Astrocyte (in vitro differentiated cells and primary cell): Measurements from ENCODE around the gene ACOT8.

Experiments used
- CTCF ChIP-seq: IDR thresholded peaks from 2 replicates; pipeline ENCODE4 v1.5.1; 2011; ENCODE audit warnings: low read depth, mild to moderate bottlenecking, inconsistent platforms, low read length, moderate library complexity; ENCODE audit not compliant: insufficient read depth
- EZH2 ChIP-seq: IDR thresholded peaks from 2 replicates; pipeline ENCODE4 v1.6.1; 2012; ENCODE audit warnings: mild to moderate bottlenecking, low read length, inconsistent platforms; ENCODE audit not compliant: insufficient read depth

GRCh38 chr20:45845452-45845851 lies 11.7 kb downstream of the ACOT8 start:
- TF ChIP-seq CTCF: no peak
- no peak for TF ChIP-seq EZH2
